ENCODE data around the gene KRT16.

DNA sequence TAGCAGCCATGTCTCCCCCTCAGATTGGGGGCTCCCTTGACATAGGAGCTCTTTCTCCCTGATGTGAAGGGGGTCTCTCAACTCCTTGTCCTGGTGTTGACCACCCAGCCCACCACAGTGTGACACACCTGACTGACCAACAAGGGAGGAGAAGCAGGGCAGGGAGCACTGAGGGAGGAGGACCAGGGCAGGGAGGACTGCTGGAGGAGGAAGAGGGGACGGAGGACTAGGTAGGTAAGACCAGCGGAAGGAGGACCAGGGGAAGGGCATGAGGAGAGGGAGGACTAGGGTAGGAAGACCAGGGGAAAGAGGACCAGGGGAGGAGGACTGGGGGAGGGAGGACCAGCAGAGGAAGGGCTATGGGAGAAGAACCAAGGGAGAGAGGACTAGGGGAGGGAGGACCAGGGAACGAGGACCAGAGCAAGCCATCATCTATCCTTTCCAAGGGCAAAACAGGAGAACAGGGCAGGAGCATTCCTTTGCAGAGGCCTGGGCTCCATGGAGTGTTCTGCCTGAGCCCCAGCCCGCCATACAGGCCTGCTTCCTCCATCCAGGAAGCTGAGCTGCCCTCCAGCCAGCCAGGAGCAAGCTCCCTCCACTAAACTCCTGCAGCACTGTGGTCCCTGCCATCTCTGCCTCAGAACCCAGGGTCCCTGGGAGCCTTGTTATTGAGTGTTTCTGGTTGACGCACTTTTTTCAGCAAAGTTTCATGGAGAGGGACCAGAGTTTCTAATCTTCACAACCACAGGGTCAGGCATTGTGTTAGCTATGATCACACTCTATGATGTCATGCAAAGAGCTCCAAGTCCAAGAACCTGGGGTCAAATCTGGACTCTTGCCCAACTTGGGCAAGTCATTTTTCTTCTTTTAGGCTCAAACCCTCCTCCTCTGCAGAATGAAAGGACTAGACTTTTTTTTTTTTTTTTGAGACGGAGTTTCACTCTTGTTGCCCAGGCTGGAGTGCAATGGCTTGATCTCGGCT is 27.2 kb upstream of the KRT16 start:
- TF ChIP-seq, protein P1, sequence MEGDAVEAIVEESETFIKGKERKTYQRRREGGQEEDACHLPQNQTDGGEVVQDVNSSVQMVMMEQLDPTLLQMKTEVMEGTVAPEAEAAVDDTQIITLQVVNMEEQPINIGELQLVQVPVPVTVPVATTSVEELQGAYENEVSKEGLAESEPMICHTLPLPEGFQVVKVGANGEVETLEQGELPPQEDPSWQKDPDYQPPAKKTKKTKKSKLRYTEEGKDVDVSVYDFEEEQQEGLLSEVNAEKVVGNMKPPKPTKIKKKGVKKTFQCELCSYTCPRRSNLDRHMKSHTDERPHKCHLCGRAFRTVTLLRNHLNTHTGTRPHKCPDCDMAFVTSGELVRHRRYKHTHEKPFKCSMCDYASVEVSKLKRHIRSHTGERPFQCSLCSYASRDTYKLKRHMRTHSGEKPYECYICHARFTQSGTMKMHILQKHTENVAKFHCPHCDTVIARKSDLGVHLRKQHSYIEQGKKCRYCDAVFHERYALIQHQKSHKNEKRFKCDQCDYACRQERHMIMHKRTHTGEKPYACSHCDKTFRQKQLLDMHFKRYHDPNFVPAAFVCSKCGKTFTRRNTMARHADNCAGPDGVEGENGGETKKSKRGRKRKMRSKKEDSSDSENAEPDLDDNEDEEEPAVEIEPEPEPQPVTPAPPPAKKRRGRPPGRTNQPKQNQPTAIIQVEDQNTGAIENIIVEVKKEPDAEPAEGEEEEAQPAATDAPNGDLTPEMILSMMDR (IDR thresholded peaks at IDR 0.05) = no peak
- TF ChIP-seq POLR2A (IDR thresholded peaks at IDR 0.05) (no peak), POLR2AphosphoS5 (IDR thresholded peaks at IDR 0.05) (no peak), EP300 (IDR thresholded peaks at IDR 0.05; ENCODE audit: low read depth) (no peak)

All from transverse colon (tissue), 4 donors.